ENCODE data around the gene DIS3L2.
"Not testable (repeated sequence)": the region's sequence is repeated elsewhere in the genome, so short reads cannot be mapped to it uniquely, and the experiment has no call there.

The DIS3L2 gene

DNA sequence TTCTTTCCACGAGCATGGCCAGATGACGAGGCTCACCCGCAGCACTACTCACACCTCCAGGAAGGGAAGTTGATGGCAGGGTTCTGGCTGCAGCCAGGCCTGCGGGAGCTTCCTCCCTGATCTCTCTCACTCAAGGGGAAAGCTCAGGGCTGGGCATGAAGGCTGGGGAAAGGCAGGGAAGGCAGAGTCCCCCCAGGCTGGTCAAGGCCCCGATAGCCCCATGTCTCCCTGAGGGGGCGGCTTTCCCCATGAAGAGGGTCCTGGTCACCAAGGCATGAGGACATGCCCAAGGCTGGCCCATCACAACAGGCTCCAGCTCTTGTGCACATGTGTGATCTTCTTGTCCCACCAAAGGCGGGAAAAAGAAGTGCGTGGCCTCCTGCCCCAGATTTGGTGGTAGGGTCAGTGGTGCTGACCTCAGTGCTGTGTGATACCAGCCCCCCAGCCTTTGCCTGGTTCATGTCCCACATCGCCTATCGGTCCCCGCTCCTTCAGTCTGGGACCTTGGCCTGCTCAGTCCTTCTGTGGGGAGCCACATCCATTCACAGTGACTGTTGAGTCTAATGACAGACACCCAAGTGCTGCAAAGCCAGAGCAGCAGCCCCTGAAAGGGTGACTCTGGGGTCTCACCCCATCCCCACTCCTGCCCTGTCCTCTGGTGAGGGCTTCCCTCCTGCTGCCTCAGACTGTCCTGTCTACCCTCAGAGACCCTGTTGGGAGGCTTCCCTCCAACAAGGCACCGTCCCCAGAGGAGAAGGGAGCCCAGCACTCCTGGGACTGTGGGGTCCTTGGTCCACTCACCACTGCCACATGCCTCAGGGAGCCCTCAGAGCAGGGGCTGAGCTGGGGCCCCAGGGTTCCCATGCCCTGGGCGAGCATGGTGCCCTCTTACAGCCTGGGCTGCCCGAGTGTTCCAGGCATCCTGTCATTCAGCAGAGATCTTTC lies 367.3 kb downstream of the DIS3L2 start:
- TF ChIP-seq GATA1 (IDR thresholded peaks at IDR 0.05; ENCODE audit: low read depth, low read length) = no peak
- no peak for TF ChIP-seq POLR2A (IDR thresholded peaks at IDR 0.05; ENCODE audit: low read length)
- DNase-seq = no peak

DNA sequence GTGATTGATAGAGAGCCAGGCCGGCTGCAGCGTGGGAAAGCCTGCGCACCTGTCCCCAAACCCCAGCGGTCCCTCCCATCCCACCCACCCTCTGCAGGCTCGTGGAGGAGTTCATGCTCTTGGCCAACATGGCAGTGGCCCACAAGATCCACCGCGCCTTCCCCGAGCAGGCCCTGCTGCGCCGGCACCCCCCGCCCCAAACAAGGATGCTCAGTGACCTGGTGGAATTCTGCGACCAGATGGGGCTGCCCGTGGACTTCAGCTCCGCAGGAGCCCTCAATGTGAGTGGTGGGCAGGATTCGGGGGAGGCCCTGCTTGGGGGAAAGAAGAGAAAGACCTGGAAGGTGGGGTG lies 368.2 kb downstream of the DIS3L2 start:
- no peak for TF ChIP-seq POLR2A (IDR thresholded peaks at IDR 0.05; ENCODE audit: low read length)
- TF ChIP-seq GATA1 (IDR thresholded peaks at IDR 0.05; ENCODE audit: low read depth, low read length) = no peak
- DNase-seq = no peak

GRCh38 chr2:232330068-232330999 lies 368.8 kb downstream of the DIS3L2 start:
- TF ChIP-seq POLR2A (IDR thresholded peaks at IDR 0.05; ENCODE audit: low read length) = no peak
- TF ChIP-seq GATA1 (IDR thresholded peaks at IDR 0.05; ENCODE audit: low read depth, low read length) = no peak

GRCh38 chr2:232331061-232331460 lies 369.5 kb downstream of the DIS3L2 start:
- not testable (repeated sequence) for DNase-seq

More at GRCh38 chr2:232330068-232330999, 368.8 kb downstream of the DIS3L2 start:
- DNase-seq = no peak

- DNase-seq = not testable (repeated sequence)
These were observed 370.1 kb downstream of the DIS3L2 start for GRCh38 chr2:232331641-232332040.

- DNase-seq = not testable (repeated sequence)
These were observed 370.9 kb downstream of the DIS3L2 start for GRCh38 chr2:232332244-232332939.

DNA sequence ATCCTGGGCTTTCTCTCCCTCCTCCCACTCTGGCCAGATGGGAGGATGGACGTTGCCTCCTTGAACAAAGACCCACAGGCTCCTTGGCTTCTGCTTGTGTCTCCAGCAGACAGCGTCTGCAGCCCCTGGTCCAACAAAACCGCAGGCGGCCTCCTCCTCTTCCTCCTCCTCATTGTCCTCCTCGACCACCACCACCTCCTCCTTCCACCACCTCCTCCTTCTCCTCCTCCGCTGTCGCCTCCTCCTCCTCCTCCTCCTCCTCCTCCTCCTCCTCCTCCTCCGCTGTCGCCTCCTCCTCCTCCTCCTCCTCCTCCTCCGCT lies 371.4 kb downstream of the DIS3L2 start:
- DNase-seq = no peak
- TF ChIP-seq GATA1 (IDR thresholded peaks at IDR 0.05; ENCODE audit: low read depth, low read length) (no peak), POLR2A (IDR thresholded peaks at IDR 0.05; ENCODE audit: low read length) (no peak)

DNA sequence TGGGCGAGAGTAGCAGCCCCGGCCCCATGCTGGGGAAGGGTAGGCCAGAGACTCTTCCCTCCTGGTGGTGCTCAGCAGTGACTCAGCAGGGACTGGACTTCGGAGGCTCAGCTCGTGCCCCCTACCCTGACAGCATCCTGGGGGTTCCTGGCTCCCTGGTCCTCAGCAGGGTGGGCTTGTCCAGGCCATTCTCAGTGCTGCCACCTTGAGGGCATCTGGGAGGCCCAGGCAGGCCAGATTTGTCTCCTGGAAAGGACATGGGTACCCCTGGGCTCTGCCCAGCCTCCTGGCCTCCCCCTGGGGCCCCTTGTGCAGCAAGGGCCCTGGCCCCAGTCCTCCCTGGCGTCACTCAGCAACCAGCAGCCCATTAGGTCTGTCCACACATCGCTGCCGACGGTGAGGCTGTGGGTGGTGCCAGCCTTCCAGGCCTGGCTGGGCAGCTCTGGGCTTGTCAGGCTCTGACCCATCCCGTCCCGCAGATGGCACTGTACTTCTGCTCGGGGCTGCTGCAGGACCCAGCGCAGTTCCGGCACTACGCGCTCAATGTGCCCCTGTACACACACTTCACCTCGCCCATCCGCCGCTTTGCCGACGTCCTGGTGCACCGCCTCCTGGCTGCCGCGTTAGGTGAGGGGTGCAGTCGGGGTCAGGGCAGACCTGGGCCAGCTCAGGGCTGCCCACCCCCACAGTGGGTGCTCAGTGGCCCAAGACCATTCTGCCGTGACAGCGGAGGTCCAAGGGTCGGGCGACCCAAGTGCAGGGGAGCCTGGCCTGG lies 372.0 kb downstream of the DIS3L2 start:
- DNase-seq = no peak
- no peak for TF ChIP-seq POLR2A (IDR thresholded peaks at IDR 0.05; ENCODE audit: low read length)

DNA sequence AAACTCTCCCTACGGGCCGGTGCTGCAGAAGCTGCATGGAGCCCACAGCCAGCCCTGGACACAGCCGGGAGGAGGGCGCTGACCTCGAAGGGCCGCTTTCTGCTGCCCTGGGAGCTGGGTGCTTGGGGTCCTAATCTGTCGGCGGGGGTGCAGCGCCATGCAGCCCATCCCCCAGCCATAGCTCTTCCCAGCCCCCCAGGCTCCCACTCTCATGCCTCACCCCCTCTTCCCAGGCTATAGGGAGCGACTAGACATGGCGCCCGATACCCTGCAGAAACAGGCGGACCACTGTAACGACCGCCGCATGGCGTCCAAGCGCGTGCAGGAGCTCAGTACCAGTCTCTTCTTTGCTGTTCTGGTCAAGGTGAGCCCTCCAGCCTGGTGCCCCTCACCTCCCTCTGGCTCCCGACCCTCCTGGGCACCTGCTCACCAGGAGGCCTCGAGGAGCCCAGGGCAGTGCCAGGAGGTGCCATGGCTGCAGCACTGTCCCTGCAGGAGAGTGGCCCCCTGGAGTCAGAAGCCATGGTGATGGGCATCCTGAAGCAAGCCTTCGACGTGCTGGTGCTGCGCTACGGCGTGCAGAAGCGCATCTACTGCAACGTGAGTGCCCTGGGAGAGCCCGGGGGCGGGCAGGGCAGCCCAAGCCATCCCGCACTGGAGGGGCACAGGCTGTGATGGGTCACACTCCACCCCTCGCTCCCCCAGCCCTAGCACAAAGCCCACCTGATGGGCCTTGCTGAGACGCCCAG lies 372.8 kb downstream of the DIS3L2 start:
- not testable (repeated sequence) for DNase-seq

DNA sequence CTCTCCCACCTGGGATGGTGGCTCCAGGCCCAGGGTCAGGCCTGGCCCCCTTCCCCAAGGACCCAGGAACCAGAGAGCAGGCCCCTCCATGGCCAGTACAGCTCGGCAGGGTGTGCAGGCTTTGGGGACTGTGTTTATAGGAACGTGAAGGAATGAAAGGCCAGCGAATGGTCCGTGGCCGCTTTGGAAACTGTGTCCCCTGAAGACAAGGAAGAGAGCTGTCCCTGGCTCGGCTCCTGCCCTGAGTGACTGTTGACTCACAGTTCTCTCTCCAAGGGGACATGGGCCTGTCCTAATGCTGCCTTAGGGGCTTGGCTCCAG lies 373.3 kb downstream of the DIS3L2 start:
- DNase-seq = not testable (repeated sequence)

GRCh38 chr2:232335206-232335858 lies 373.8 kb downstream of the DIS3L2 start:
- not testable (repeated sequence) for DNase-seq

DNA sequence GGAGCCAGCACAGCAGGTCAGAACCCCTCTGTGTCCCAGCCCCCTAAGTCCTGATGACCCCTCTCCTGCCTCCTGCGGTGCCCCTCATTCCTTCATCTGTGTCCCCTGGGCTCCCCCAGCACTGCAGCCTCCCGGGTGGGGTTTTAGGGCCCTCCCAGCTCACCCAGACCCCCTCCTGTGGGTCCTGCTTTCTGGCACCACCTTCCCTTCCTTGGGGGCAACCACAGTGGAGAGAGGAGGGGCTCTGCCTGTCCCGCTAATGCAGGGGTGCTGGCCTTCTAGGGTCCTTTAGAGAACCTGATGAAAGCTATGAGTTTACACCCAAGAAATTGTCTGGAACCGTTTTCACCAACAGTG lies 374.3 kb downstream of the DIS3L2 start:
- TF ChIP-seq GATA1 (IDR thresholded peaks at IDR 0.05; ENCODE audit: low read depth, low read length) (no peak), POLR2A (IDR thresholded peaks at IDR 0.05; ENCODE audit: low read length) (no peak)
- no peak for DNase-seq

DNA sequence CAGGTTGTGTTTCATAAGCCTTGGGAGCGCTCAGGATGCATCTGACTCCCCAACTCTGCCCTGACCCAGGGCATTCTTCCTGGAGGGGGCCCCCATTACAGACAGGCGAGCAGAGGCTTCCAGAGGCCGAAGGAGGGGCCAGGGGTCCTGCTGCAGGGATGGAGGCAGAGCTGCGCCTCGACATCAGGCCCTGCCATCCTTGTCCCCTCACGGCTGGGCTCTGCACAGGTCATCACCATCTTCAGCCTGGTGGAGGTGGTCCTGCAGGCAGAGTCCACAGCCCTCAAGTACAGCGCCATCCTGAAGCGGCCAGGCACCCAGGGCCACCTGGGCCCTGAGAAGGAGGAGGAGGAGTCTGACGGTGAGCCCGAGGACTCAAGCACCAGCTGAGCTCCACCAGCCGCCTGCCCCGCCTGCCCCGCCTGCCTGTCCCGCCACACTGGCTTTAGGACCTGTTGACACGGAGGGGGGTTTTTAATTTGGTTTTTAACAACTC lies 374.8 kb downstream of the DIS3L2 start:
- no peak for TF ChIP-seq GATA1 (IDR thresholded peaks at IDR 0.05; ENCODE audit: low read depth, low read length)
- TF ChIP-seq POLR2A (IDR thresholded peaks at IDR 0.05; ENCODE audit: low read length) = no peak
- no peak for DNase-seq

All from erythroblast (primary cell).